Transverse colon (tissue), 4 donors: ENCODE measurements around the gene AFTPH. TPM values are rescaled to one million over a fixed set of nuclear protein-coding genes. Genes with fewer than 3 reads are reported as not detected.

Experiments used
- DNase-seq: peaks from one replicate; pipeline ENCODE4 v3.0.0-alpha.2; 2019
- H3K27ac ChIP-seq, 4 donors: fragments of 200-600 bp; sonication (generic); 2 replicates each; pipeline ENCODE4 v1.5.1; 2016 to 2018; ENCODE audit warnings: inconsistent platforms in 4 of 4
- H3K27me3 ChIP-seq: fragments of 200-600 bp; sonication (generic); 2 replicates; pipeline ENCODE4 v1.5.1; 2017; ENCODE audit warnings: inconsistent platforms
- H3K36me3 ChIP-seq, 4 donors: fragments of 200-600 bp; sonication (generic); 2 replicates each; pipeline ENCODE4 v1.5.1; 2017 to 2019; ENCODE audit warnings: inconsistent platforms in 4 of 4
- H3K4me1 ChIP-seq, 4 donors: fragments of 200-600 bp; sonication (generic); 2 replicates each; pipeline ENCODE4 v1.5.1; 2017 to 2020; ENCODE audit warnings: inconsistent platforms in 4 of 4
- H3K4me3 ChIP-seq, 4 donors: fragments of 200-600 bp; sonication (generic); 1 replicate in 1 of 4; 2 replicates in 3 of 4; pipeline versions ENCODE4 v1.5.1 to v1.6.1; 2017 to 2019; ENCODE audit warnings: inconsistent platforms in 4 of 4
- H3K9me3 ChIP-seq, 2 donors: fragments of 200-600 bp; sonication (generic); 2 replicates each; pipeline ENCODE4 v1.5.1; 2017 to 2019; ENCODE audit warnings: inconsistent platforms in 2 of 2
- EP300 ChIP-seq: sonication (generic); formaldehyde crosslinking; IDR thresholded peaks from one replicate; pipeline ENCODE4 v1.6.1; 2017; ENCODE audit warnings: antibody characterized with exemption, low read depth
- POLR2A ChIP-seq: fragments of 450-650 bp; IDR thresholded peaks from one replicate; pipeline ENCODE4 v1.6.1; 2016; ENCODE audit warnings: antibody characterized with exemption, mild to moderate bottlenecking, moderate library complexity
- POLR2AphosphoS5 ChIP-seq, 3 donors: sonication (generic); formaldehyde crosslinking; IDR thresholded peaks; one replicate each; pipeline ENCODE4 v1.6.1; 2016; ENCODE audit warnings: antibody characterized with exemption in 3 of 3
- WGBS, 2 donors: methylation state at CpG; one replicate each; pipeline ENCODE4 v1.1.5; 2018; ENCODE audit warnings: low coverage in 1 of 2; 5-methylcytosine and 5-hydroxymethylcytosine counted together
- in situ Hi-C, 4 donors: fragments of 200-750 bp; cut with MboI; loops; one replicate each; pipeline versions ENCODE4 v1.15.0 to v1.15.1; 2017; ENCODE audit warnings: low sequenced_read_pairs in 3 of 4, low pct_ligation_motif_present in 1 of 4, low pct_unique_long_range_greater_than_20kb in 1 of 4
- intact Hi-C: fragments of 100-400 bp; cut with DNase I; formaldehyde crosslinking; loops from one replicate; pipeline ENCODE4 v1.15.1; 2023; ENCODE audit warnings: low total_unique reads
- total RNA-seq, 4 donors: library from RNA; depleted of rRNA; stranded (reverse); fragments of >200 nt; gene quantifications; one replicate each; pipeline ENCODE4 v1.1.0, GENCODE V29; 2016
- TF ChIP-seq, protein P1 (sequence below), 5 experiments: fragments of 200-600 bp in 3 of 5; fragments of 450-650 bp in 2 of 5; sonication (generic) in 3 of 5; IDR thresholded peaks; 1 replicate in 2 of 5; 2 replicates in 3 of 5; pipeline ENCODE4 v1.5.1; 2016 to 2017; ENCODE audit warnings: antibody characterized with exemption in 5 of 5, inconsistent platforms in 3 of 5, mild to moderate bottlenecking in 2 of 5, moderate library complexity in 1 of 5

The AFTPH gene
- total RNA-seq, 4 donors from 2014 or later: 42.3 to 123 (median 70.2) TPM

DNA sequence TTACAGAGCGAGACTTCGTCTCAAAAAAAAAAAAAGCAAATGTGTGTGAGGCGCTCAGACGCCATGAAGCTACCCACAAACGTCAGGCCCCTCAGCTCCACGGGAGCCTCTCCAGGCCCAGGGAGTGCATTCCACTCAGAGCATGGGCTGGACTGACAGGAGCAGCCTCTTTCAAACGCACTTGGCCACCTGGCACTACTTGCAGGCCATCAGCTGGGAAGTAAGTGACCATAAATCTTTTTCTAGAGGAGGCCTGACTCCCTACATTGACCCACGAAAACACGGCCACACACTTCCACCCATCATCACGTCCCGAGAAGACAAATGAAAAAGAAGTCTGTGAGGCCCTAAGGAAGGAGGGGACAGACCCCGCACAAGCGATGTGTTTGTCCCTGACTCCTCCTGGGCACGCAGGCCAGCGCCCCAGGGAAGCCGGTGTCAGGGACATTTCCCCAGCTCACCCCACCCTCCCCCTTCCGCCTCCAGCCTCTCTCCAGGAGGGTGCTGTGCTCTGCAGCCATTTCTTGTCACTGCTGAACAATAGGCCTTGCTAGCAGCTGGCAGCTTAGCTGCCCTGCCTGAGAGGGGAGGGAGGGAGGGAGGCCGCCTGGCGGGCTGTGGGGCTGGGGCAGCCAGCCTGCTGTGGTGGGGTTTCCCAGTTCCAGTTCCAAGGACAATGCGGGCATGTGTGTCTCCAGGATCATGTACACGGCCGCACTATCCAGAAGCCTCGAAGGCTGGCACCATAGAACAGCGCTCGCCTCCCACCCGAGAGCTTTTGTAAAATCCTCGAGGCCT lies 103.0 kb downstream of the AFTPH start:
- no peak overlapping the region for H3K4me3 ChIP-seq
- TF ChIP-seq, protein P1, sequence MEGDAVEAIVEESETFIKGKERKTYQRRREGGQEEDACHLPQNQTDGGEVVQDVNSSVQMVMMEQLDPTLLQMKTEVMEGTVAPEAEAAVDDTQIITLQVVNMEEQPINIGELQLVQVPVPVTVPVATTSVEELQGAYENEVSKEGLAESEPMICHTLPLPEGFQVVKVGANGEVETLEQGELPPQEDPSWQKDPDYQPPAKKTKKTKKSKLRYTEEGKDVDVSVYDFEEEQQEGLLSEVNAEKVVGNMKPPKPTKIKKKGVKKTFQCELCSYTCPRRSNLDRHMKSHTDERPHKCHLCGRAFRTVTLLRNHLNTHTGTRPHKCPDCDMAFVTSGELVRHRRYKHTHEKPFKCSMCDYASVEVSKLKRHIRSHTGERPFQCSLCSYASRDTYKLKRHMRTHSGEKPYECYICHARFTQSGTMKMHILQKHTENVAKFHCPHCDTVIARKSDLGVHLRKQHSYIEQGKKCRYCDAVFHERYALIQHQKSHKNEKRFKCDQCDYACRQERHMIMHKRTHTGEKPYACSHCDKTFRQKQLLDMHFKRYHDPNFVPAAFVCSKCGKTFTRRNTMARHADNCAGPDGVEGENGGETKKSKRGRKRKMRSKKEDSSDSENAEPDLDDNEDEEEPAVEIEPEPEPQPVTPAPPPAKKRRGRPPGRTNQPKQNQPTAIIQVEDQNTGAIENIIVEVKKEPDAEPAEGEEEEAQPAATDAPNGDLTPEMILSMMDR (IDR thresholded peaks at IDR 0.05): no peak
- TF ChIP-seq POLR2A (no peak), EP300 (no peak), POLR2AphosphoS5 (IDR thresholded peaks at IDR 0.05) (no peak)
- peaks cover 0 to 11% (median 4%) of the 10 kb centered on the region in 4 donors for H3K4me1 ChIP-seq
- in situ Hi-C loops: loop anchor here in 1 of 4 donors (25.0 kb wide), 1 partner anchor 410 kb away; no protein-coding TSS in a partner anchor
- H3K9me3 ChIP-seq: no peaks in the 10 kb centered on the region
- intact Hi-C loops: no loop called here
- H3K27me3 ChIP-seq: no peaks in the 10 kb centered on the region
- H3K27ac ChIP-seq: no peak overlapping the region
- WGBS, 2 donors: 69 to 84% methylated on average over 9 to 25 of the region's 27 CpGs
- DNase-seq: no peak
- H3K36me3 ChIP-seq: no peaks in the 10 kb centered on the region

- 72 to 100% methylated on average over 1 to 14 of the region's 14 CpGs for WGBS, 2 donors
- no peak for DNase-seq
- intact Hi-C loops: no loop called here
- Histone ChIP-seq H3K4me1 (peaks cover 0 to 12% (median 5%) of the 10 kb centered on the region in 4 donors), H3K36me3 (no peaks in the 10 kb centered on the region), H3K9me3 (no peaks in the 10 kb centered on the region), H3K4me3 (no peak overlapping the region), H3K27ac (no peak overlapping the region), H3K27me3 (no peaks in the 10 kb centered on the region)
- in situ Hi-C loops: loop anchor here in 1 of 4 donors (25.0 kb wide), 1 partner anchor 409 kb away; no protein-coding TSS in a partner anchor
- TF ChIP-seq, protein P1 (IDR thresholded peaks at IDR 0.05): no peak
Measured at GRCh38 chr2:64627860-64628841, 104.0 kb downstream of the AFTPH start.

GRCh38 chr2:64629329-64629781 lies 105.2 kb downstream of the AFTPH start:
- no peak for DNase-seq
- in situ Hi-C loops: loop anchor here in 1 of 4 donors (25.0 kb wide), 1 partner anchor 408 kb away; no protein-coding TSS in a partner anchor

More at GRCh38 chr2:64629329-64629781, 105.2 kb downstream of the AFTPH start:
- WGBS, 2 donors: 74 to 83% methylated on average over 3 to 10 of the region's 10 CpGs
- no peaks in the 10 kb centered on the region for H3K27me3 ChIP-seq
- no peak overlapping the region for H3K4me3 ChIP-seq
- H3K36me3 ChIP-seq: peaks cover 0 to 1% (median 0%) of the 10 kb centered on the region in 4 donors
- TF ChIP-seq EP300 (no peak), POLR2A (no peak), POLR2AphosphoS5 (IDR thresholded peaks at IDR 0.05) (no peak)
- TF ChIP-seq, protein P1 (IDR thresholded peaks at IDR 0.05): no peak
- peaks cover 0 to 18% (median 5%) of the 10 kb centered on the region in 4 donors for H3K4me1 ChIP-seq
- H3K9me3 ChIP-seq: no peaks in the 10 kb centered on the region
- intact Hi-C loops: no loop called here
- H3K27ac ChIP-seq: no peak overlapping the region
